ENCODE results near the gene EPB41L1. TPM values are rescaled to one million over a fixed set of nuclear protein-coding genes. Genes with fewer than 3 reads are reported as not detected.

The EPB41L1 gene
- total and polyA plus RNA-seq, 2 experiments from 2014 or later = 24.1 to 48.7 TPM

- Histone ChIP-seq H3K27ac (ENCODE audit: low read depth) (no peak overlapping the region), H2AFZ (no peak overlapping the region), H3K36me3 (ENCODE audit: insufficient read depth) (no peaks in the 10 kb centered on the region), H4K20me1 (replicated peaks; ENCODE audit: insufficient read depth) (peaks cover under 1% of the 10 kb centered on the region; the same call in 1 of the 2 replicates), H3K27me3 (ENCODE audit: insufficient read depth) (no peaks in the 10 kb centered on the region), H3F3A (replicated peaks; ENCODE audit: low read depth) (no peaks in the 10 kb centered on the region), H3K9me2 (ENCODE audit: insufficient read depth) (no peaks in the 10 kb centered on the region), H3K4me1 (ENCODE audit: insufficient read depth) (no peaks in the 10 kb centered on the region), H3K4me2 (no peak overlapping the region), H3K4me3 (no peak overlapping the region), H3K79me2 (replicated peaks; ENCODE audit: insufficient read depth) (no peaks in the 10 kb centered on the region)
- H3K36me3 Mint-ChIP-seq (ENCODE audit: low read depth) = 0 out of 3 replicates have a peak, but pooled peaks cover 2% of the 10 kb centered on the region
- H3K4me1 Mint-ChIP-seq = peaks cover 9% of the 10 kb centered on the region
- no peak for ATAC-seq
- H3K9me3 Mint-ChIP-seq = no peaks in the 10 kb centered on the region
- no peaks in the 10 kb centered on the region for H3K27me3 Mint-ChIP-seq (ENCODE audit: insufficient read depth, low read depth, poor library complexity)
- no peak overlapping the region for H3K4me3 Mint-ChIP-seq
- no peak overlapping the region for H3K27ac Mint-ChIP-seq
- TF ChIP-seq, protein P1, sequence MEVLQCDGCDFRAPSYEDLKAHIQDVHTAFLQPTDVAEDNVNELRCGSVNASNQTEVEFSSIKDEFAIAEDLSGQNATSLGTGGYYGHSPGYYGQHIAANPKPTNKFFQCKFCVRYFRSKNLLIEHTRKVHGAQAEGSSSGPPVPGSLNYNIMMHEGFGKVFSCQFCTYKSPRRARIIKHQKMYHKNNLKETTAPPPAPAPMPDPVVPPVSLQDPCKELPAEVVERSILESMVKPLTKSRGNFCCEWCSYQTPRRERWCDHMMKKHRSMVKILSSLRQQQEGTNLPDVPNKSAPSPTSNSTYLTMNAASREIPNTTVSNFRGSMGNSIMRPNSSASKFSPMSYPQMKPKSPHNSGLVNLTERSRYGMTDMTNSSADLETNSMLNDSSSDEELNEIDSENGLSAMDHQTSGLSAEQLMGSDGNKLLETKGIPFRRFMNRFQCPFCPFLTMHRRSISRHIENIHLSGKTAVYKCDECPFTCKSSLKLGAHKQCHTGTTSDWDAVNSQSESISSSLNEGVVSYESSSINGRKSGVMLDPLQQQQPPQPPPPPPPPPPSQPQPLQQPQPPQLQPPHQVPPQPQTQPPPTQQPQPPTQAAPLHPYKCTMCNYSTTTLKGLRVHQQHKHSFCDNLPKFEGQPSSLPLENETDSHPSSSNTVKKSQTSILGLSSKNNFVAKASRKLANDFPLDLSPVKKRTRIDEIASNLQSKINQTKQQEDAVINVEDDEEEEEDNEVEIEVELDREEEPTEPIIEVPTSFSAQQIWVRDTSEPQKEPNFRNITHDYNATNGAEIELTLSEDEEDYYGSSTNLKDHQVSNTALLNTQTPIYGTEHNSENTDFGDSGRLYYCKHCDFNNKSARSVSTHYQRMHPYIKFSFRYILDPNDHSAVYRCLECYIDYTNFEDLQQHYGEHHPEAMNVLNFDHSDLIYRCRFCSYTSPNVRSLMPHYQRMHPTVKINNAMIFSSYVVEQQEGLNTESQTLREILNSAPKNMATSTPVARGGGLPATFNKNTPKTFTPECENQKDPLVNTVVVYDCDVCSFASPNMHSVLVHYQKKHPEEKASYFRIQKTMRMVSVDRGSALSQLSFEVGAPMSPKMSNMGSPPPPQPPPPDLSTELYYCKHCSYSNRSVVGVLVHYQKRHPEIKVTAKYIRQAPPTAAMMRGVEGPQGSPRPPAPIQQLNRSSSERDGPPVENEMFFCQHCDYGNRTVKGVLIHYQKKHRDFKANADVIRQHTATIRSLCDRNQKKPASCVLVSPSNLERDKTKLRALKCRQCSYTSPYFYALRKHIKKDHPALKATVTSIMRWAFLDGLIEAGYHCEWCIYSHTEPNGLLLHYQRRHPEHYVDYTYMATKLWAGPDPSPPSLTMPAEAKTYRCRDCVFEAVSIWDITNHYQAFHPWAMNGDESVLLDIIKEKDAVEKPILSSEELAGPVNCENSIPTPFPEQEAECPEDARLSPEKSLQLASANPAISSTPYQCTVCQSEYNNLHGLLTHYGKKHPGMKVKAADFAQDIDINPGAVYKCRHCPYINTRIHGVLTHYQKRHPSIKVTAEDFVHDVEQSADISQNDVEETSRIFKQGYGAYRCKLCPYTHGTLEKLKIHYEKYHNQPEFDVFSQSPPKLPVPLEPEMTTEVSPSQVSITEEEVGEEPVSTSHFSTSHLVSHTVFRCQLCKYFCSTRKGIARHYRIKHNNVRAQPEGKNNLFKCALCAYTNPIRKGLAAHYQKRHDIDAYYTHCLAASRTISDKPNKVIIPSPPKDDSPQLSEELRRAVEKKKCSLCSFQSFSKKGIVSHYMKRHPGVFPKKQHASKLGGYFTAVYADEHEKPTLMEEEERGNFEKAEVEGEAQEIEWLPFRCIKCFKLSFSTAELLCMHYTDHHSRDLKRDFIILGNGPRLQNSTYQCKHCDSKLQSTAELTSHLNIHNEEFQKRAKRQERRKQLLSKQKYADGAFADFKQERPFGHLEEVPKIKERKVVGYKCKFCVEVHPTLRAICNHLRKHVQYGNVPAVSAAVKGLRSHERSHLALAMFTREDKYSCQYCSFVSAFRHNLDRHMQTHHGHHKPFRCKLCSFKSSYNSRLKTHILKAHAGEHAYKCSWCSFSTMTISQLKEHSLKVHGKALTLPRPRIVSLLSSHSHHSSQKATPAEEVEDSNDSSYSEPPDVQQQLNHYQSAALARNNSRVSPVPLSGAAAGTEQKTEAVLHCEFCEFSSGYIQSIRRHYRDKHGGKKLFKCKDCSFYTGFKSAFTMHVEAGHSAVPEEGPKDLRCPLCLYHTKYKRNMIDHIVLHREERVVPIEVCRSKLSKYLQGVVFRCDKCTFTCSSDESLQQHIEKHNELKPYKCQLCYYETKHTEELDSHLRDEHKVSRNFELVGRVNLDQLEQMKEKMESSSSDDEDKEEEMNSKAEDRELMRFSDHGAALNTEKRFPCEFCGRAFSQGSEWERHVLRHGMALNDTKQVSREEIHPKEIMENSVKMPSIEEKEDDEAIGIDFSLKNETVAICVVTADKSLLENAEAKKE (CRISPR knock-in tag; IDR thresholded peaks at IDR 0.05) = no peak
- no peak for TF ChIP-seq ZNF114 (CRISPR knock-in tag; IDR thresholded peaks at IDR 0.05)
- no peak for TF ChIP-seq STAT1 (IDR thresholded peaks at IDR 0.05; ENCODE audit: unreplicated experiment)
- TF ChIP-seq POLR2AphosphoS5 (IDR thresholded peaks at IDR 0.05; ENCODE audit: low read depth) = no peak
- TF ChIP-seq, protein P2, sequence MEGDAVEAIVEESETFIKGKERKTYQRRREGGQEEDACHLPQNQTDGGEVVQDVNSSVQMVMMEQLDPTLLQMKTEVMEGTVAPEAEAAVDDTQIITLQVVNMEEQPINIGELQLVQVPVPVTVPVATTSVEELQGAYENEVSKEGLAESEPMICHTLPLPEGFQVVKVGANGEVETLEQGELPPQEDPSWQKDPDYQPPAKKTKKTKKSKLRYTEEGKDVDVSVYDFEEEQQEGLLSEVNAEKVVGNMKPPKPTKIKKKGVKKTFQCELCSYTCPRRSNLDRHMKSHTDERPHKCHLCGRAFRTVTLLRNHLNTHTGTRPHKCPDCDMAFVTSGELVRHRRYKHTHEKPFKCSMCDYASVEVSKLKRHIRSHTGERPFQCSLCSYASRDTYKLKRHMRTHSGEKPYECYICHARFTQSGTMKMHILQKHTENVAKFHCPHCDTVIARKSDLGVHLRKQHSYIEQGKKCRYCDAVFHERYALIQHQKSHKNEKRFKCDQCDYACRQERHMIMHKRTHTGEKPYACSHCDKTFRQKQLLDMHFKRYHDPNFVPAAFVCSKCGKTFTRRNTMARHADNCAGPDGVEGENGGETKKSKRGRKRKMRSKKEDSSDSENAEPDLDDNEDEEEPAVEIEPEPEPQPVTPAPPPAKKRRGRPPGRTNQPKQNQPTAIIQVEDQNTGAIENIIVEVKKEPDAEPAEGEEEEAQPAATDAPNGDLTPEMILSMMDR (conservative IDR thresholded peaks at IDR 0.05; ENCODE audit: low read depth in 2 of 2) = no peak
- no peak for TF ChIP-seq EZH2 (IDR thresholded peaks at IDR 0.05; ENCODE audit: low read depth, unreplicated experiment)
- TF ChIP-seq JUNB (IDR thresholded peaks at IDR 0.05; ENCODE audit: unreplicated experiment) = no peak
- no peak for TF ChIP-seq ETS1 (IDR thresholded peaks at IDR 0.05)
- no peak for DNase-seq (ENCODE audit: low spot score)
These were observed 64.0 kb downstream of the EPB41L1 start for GRCh38 chr20:36218380-36219064.
